ENCODE measurements around the gene FUOM. TPM values are rescaled to one million over a fixed set of nuclear protein-coding genes. Genes with fewer than 3 reads are reported as not detected.

FUOM gene
- total RNA-seq, 1 donor from 2014 or later: 3.4 TPM

DNA sequence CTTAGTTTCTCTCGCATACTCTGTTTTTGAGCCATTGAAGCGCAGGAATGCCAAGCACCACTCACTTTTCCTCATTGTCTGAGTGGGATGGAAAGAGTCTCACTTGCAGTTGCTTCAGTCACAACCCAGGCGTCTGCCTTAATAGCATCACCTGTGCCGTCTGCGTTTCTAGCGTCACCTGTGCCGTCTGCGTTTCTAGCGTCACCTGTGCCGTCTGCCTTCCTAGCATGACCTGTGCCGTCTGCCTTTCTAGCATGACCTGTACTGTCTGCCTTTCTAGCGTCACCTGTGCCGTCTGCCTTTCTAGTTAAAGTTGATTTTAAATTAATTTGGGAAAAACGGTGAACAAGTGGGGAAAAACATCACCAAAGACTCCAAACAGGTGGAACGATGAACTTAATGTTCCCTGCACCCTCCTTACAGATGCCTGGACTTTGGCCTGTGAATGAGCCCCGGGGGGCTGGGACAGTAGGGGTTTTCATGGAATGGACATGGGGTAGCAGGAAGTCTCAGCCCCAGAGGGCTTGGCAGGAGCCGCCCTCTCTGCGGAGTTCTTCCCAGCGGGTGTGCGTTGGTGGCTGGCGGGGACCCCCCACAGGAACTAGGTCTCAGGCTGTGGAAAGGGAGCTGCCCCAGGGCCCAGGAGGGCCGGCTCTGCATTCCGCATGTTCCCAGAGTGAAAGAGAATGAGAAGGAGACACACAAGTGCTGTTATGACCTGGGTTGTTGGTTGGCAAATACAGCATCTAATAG, 45.6 kb downstream of the FUOM start:
- no peak for DNase-seq (ENCODE audit: low spot score)

DNA sequence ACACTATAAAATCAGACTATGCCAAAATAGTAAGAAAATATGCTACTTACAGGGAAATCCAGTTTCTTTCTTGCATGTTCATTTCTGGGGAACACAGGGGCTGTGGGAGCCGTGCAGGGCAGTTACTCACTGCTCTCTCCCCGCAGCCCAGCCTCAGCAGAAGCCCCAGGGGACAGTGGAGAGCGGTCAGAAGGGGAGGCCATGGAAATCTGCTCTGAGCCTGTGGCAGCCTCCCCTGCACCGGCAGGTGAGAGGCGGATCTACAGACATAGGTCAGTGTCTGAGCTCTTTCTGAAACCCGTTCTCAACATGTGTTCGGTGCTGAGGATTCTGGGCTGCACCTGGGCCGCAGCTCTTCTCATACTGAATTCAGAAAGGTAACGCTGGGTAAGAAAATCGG, 46.2 kb downstream of the FUOM start:
- DNase-seq (ENCODE audit: low spot score): no peak

DNA sequence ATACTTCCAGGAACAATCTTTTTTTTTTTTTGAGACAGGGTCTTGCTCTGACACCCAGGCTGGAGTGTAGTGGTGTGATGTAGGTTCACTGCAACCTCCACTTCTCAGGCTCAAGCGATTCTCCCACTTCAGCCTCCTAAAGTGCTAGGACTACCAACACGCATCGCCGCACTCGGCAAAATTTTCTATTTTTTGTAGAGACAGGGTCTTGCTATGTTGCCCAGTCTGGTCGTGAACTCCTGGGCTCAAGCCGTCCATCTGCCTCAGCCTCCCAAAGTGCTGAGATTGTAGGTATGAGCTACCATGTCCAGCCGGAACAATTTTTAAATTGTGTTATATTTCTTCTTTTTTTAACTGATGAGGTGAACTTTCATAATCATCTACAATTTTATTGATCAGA, 47.0 kb downstream of the FUOM start:
- no peak for DNase-seq (ENCODE audit: low spot score)

DNA sequence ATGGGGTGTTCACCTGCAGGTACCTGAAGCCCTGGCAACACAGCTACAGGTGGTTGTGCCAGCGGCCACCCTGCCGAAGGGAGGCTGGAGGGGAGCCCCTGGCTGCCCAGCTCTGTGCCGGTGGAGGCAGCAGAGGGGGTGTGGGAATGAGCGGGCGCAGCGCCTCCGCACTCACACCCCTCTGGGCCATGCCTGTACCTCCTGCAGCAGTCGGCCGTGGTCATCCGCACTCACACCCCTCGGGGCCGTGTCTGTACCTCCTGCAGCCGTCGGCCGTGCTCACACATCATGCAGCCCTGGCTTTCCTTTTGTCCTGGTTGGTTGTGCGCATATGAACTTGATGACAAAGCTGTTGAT, 47.4 kb downstream of the FUOM start:
- no peak for DNase-seq (ENCODE audit: low spot score)

GRCh38 chr10:133309720-133310398, 48.0 kb downstream of the FUOM start:
- DNase-seq (ENCODE audit: low spot score): no peak

DNA sequence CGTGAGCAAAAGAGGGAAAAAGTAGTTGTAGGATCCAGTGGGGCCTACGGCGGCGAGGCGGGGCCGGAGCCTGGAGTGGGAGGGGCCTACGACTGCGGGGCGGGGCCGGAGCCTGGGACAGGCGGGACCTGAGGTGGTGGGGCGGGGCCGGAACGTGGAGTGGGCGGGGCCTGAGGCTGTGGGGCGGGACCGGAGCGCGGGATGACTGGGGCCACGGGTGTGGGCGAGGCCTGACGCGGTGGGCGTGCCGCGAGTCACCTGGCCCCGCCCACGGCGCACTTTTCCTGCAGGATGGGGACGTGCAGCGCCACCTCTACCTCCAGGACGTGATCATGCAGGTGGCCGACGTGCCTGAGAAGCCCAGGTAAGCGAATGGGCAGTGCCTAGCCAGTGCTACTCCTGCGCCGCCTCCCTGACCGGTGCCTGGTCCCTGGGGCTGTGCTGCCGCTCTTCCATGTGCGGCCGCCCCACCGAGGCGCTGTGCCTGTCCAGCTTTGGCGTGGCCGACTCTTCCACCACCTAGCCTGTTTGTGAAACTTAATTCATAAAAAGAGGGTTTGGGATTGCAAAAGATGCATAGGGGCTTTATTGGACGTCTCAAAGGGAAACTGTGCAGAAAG, 48.6 kb downstream of the FUOM start:
- DNase-seq (ENCODE audit: low spot score): peak; percentile 88

DNA sequence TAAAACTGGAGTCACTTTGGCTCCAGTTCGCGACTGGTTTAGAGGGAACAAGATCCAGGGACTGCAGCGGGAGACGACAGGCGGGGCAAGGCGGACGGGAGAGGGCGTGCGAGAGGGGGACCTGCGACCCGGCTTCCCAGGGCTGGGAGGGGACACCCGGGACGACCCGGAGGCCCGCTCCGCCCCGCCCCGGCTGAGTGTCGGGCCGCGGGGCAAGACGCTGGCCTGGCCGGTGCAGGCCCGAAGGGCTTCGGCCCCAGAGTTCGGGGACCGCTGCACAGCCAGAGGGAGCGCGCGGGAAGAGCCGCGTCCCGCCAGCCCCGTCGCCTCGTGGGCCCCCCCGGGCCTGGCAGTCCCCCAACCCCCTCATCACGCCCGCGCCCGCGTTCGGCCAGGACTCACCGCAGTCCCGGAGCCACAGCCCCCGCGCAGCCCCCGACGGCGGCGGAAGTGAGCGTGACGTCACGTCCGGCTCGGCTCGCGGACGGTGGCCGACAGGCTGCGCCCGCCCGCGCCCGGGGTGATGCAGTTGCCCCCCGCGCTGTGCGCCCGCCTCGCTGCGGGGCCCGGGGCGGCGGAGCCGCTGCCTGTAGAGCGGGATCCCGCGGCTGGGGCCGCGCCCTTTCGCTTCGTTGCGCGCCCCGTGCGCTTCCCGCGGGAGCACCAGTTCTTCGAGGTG, 49.3 kb downstream of the FUOM start, which contains the start of the genes TUBGCP2 and ZNF511:
Gene TUBGCP2, minus strand, starts transcription at position 452 of the 679 bp plus-strand sequence. CDS start 5,931 bp downstream, outside the sequence.
Gene ZNF511, plus strand, starts transcription at position 494 of the 679 bp plus-strand sequence. Its CDS starts 30 bp downstream, at position 524.
- DNase-seq (ENCODE audit: low spot score): peak; percentile 85

- DNase-seq (ENCODE audit: low spot score): peak; percentile 76
Measured at GRCh38 chr10:133307776-133308420, 49.9 kb downstream of the FUOM start.

- DNase-seq (ENCODE audit: low spot score): no peak
Measured at GRCh38 chr10:133306941-133307379, 50.9 kb downstream of the FUOM start.

DNA sequence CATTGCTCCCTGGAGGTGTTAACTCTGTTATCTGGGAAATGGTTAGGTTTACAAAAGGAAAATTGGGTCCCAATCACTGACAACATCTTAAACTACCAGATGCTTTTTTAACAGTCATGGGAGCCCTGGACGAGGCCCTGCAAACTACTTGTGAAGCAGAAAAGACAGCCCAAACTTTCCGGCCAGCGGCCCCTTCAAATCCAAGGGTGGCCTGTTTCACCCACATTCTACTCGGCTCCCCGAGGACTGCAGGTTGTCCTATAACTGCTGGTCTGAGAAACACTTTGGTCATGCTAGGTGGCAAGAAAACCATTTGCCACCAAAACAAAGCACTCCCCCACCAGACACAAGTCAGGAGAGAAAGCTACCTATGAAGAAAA, 51.7 kb downstream of the FUOM start:
- no peak for DNase-seq (ENCODE audit: low spot score)

Other genes with a start within 250 kb of the FUOM start
- gene KNDC1, start 197.8 kb downstream of the FUOM start, total RNA-seq (ENCODE audit: insufficient read depth, low replicate concordance): 4.8 TPM
- gene UTF1, start 127.8 kb downstream of the FUOM start, total RNA-seq (ENCODE audit: insufficient read depth, low replicate concordance): not detected
- gene VENTX, start 120.2 kb downstream of the FUOM start, total RNA-seq (ENCODE audit: insufficient read depth, low replicate concordance): not detected
- 6.3 TPM for gene ADAM8, start 81.2 kb downstream of the FUOM start, total RNA-seq (ENCODE audit: insufficient read depth, low replicate concordance)
- gene TUBGCP2, start 49.1 kb downstream of the FUOM start, total RNA-seq (ENCODE audit: insufficient read depth, low replicate concordance): 34.2 TPM
- 41.9 TPM for gene ZNF511, start 49.1 kb downstream of the FUOM start, total RNA-seq (ENCODE audit: insufficient read depth, low replicate concordance)
- gene CALY, start 21.1 kb downstream of the FUOM start, total RNA-seq (ENCODE audit: insufficient read depth, low replicate concordance): not detected
- not detected for gene PRAP1, start 10.6 kb downstream of the FUOM start, total RNA-seq (ENCODE audit: insufficient read depth, low replicate concordance)
- 28.2 TPM for gene ECHS1, start 15.3 kb upstream of the FUOM start, total RNA-seq (ENCODE audit: insufficient read depth, low replicate concordance)
- gene PAOX, start 21.2 kb upstream of the FUOM start, total RNA-seq (ENCODE audit: insufficient read depth, low replicate concordance): 6.3 TPM
- gene MTG1, start 36.1 kb upstream of the FUOM start, total RNA-seq (ENCODE audit: insufficient read depth, low replicate concordance): 40.4 TPM
- 0.96 TPM for gene SPRN, start 66.6 kb upstream of the FUOM start, total RNA-seq (ENCODE audit: insufficient read depth, low replicate concordance)
- gene SCART1, start 95.9 kb upstream of the FUOM start, total RNA-seq (ENCODE audit: insufficient read depth, low replicate concordance): 2.9 TPM
- 0.72 TPM for gene CYP2E1, start 169.3 kb upstream of the FUOM start, total RNA-seq (ENCODE audit: insufficient read depth, low replicate concordance)
- 2.6 TPM for gene SYCE1, start 207.6 kb upstream of the FUOM start, total RNA-seq (ENCODE audit: insufficient read depth, low replicate concordance)